Activated CD4-positive, alpha-beta memory T cell treated with anti-CD3 and anti-CD28 coated beads for 36 hours (primary cell): ENCODE results near the gene MRGPRX4. TPM values are rescaled to one million over a fixed set of nuclear protein-coding genes. Genes with fewer than 3 reads are reported as not detected.
"Not testable (repeated sequence)": the region's sequence is repeated elsewhere in the genome, so short reads cannot be mapped to it uniquely, and the experiment has no call there.

Experiments used
- CTCF ChIA-PET: fragments of 350-600 bp; sonication (Branson Sonifier 250); formaldehyde crosslinking; loops from one replicate; lab custom pipeline; 2021; ENCODE audit warnings: antibody characterized with exemption, inconsistent platforms; lab: Charles Lee
- POLR2A ChIA-PET: fragments of 350-600 bp; sonication (Branson Sonifier 250); formaldehyde crosslinking; loops from one replicate; lab custom pipeline; 2021; ENCODE audit warnings: antibody characterized with exemption; lab: Charles Lee
- DNase-seq: peaks from one replicate; pipeline ENCODE4 v3.0.0-alpha.2; 2020
- H3K27ac Mint-ChIP-seq: one replicate; pipeline ENCODE4 v1.8.0; 2021; ENCODE audit warnings: mixed read lengths
- H3K27me3 Mint-ChIP-seq: one replicate; pipeline ENCODE4 v1.8.0; 2021; ENCODE audit warnings: mixed read lengths
- H3K36me3 Mint-ChIP-seq: one replicate; pipeline ENCODE4 v1.8.0; 2021; ENCODE audit warnings: mixed read lengths
- H3K4me1 Mint-ChIP-seq: one replicate; pipeline ENCODE4 v1.8.0; 2021; ENCODE audit warnings: low read depth, mixed read lengths
- H3K4me3 Mint-ChIP-seq: one replicate; pipeline ENCODE4 v1.8.0; 2021; ENCODE audit warnings: mild to moderate bottlenecking, mixed read lengths
- H3K9me3 Mint-ChIP-seq: one replicate; pipeline ENCODE4 v1.8.0; 2021; ENCODE audit warnings: mixed read lengths
- intact Hi-C: fragments of 100-400 bp; cut with micrococcal nuclease; formaldehyde crosslinking; loops from one replicate; pipeline ENCODE4 v1.15.1; 2023
- total RNA-seq, 2 experiments: library from RNA; stranded (reverse); gene quantifications; one replicate each; pipeline ENCODE4 v1.2.3, GENCODE V29; 2021

Gene MRGPRX4
- total RNA-seq, 2 experiments from 2014 or later: not detected

DNA sequence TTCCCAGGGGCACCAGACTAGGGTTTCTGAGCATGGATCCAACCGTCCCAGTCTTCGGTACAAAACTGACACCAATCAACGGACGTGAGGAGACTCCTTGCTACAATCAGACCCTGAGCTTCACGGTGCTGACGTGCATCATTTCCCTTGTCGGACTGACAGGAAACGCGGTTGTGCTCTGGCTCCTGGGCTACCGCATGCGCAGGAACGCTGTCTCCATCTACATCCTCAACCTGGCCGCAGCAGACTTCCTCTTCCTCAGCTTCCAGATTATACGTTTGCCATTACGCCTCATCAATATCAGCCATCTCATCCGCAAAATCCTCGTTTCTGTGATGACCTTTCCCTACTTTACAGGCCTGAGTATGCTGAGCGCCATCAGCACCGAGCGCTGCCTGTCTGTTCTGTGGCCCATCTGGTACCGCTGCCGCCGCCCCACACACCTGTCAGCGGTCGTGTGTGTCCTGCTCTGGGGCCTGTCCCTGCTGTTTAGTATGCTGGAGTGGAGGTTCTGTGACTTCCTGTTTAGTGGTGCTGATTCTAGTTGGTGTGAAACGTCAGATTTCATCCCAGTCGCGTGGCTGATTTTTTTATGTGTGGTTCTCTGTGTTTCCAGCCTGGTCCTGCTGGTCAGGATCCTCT lies 709 bp downstream of the MRGPRX4 start:
- Mint-ChIP-seq H3K4me3 (no peak overlapping the region), H3K36me3 (no peaks in the 10 kb centered on the region), H3K27me3 (peaks cover 24% of the 10 kb centered on the region), H3K27ac (no peak overlapping the region), H3K4me1 (no peaks in the 10 kb centered on the region), H3K9me3 (no peaks in the 10 kb centered on the region)
- ChIA-PET CTCF (no interaction called here), POLR2A (no interaction called here)
- intact Hi-C loops: no loop called here
- DNase-seq: no peak

- Mint-ChIP-seq H3K36me3 (no peaks in the 10 kb centered on the region), H3K9me3 (no peaks in the 10 kb centered on the region), H3K4me3 (no peak overlapping the region), H3K4me1 (no peaks in the 10 kb centered on the region), H3K27ac (no peak overlapping the region), H3K27me3 (peaks cover 18% of the 10 kb centered on the region)
- ChIA-PET CTCF (interaction anchor here (1.6 kb wide), 1 partner anchor 55 kb away, joined by 4 read pairs; no protein-coding TSS in a partner anchor), POLR2A (no interaction called here)
- no peak for DNase-seq
- intact Hi-C loops: no loop called here
Observed at GRCh38 chr11:18188796-18189195, 16.2 kb downstream of the MRGPRX4 start.

DNA sequence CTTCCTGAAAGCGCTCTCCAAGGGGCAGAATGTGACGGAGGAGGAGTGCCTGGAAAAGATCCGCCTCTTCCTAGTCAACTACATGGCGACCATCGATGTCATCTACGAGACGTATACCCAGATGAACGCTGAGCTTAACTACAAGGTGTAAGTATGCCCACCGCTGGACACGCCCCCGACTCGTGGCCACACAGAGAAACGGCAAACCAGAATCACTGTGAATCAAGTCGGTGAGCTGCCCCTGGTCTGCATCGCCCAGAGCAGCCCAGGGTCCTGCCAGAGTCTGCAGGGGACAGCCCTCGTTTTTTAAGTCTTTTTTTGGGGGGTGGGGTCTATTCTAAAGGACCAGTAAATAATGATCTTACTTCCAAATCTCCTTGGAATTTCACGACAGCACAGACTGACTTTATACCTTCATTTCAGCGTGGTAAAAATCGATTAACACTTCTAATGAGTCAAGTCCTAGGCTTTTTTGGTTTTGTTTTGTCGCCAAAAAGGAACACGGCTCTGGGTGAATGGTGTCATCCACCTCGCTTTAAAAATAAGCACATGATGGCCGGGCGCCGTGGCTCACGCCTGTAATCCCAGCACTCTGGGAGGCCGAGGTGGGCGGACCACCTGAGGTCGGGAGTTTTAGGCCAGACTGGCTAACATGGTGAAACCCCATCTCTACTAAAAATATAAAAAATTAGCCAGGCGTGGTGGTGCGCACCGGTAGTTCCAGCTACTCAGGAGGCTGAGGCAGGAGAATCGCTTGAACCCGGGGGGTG lies 17.0 kb downstream of the MRGPRX4 start:
- intact Hi-C loops, H3K4me3 Mint-ChIP-seq, POLR2A ChIA-PET: not testable (repeated sequence)

DNA sequence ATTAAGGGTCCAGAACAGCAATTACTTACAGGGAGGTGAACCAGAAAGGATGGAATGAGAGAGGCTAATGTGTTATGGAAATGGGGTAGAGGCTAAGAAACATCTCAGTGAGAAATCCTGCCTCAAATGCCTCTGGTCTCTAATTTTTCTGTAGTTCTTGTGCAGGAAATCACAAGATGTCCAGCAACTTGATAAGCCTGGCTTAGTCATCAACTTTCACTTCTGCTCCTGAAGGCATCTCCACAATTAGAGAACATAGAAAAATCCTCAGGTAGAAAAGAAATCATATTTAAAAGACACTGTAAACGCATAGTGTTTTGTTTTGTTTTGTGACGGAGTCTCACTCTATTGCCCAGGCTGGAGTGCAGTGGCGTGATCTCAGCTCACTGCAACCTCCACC lies 18.7 kb downstream of the MRGPRX4 start:
- DNase-seq: no peak
- Mint-ChIP-seq H3K27me3 (peaks cover 10% of the 10 kb centered on the region), H3K9me3 (no peaks in the 10 kb centered on the region), H3K4me3 (no peak overlapping the region), H3K27ac (no peak overlapping the region), H3K36me3 (no peaks in the 10 kb centered on the region), H3K4me1 (no peaks in the 10 kb centered on the region)
- ChIA-PET POLR2A (no interaction called here), CTCF (no interaction called here)
- intact Hi-C loops: no loop called here

More for the DNA sequence above, 17.0 kb downstream of the MRGPRX4 start:
- peaks cover 15% of the 10 kb centered on the region for H3K27me3 Mint-ChIP-seq
- H3K9me3 Mint-ChIP-seq, H3K27ac Mint-ChIP-seq, DNase-seq, H3K36me3 Mint-ChIP-seq, CTCF ChIA-PET, H3K4me1 Mint-ChIP-seq: not testable (repeated sequence)

- H3K9me3 Mint-ChIP-seq: no peaks in the 10 kb centered on the region
- POLR2A ChIA-PET: no interaction called here
- peaks cover 6% of the 10 kb centered on the region for H3K27me3 Mint-ChIP-seq
- intact Hi-C loops: no loop called here
- DNase-seq: peak; percentile 16
- no peaks in the 10 kb centered on the region for H3K36me3 Mint-ChIP-seq
- no peak overlapping the region for H3K4me3 Mint-ChIP-seq
- no peak overlapping the region for H3K27ac Mint-ChIP-seq
- CTCF ChIA-PET: no interaction called here
- no peaks in the 10 kb centered on the region for H3K4me1 Mint-ChIP-seq
Observed at GRCh38 chr11:18193010-18193409, 20.4 kb downstream of the MRGPRX4 start.

DNA sequence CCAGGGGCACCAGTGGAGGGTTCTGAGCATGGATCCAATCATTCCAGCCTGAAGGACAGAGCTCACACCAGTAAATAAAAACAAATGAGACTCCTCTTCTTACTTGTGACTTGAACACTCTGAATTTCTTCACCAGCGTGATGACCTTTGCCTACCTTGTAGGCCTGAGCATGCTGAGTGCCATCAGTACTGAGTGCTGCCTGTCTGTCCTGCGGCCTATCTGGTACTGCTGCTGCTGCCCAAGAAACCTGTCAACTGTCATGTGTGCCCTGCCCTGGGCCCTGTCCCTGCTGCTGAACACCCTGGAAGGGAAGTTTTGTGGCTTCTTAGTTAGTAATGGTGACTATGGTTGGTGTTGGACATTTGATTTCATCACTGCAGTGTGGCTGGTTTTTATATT lies 23.9 kb downstream of the MRGPRX4 start:
- CTCF ChIA-PET: no interaction called here
- peaks cover 11% of the 10 kb centered on the region for H3K27me3 Mint-ChIP-seq
- DNase-seq: no peak
- H3K27ac Mint-ChIP-seq: no peak overlapping the region
- intact Hi-C loops: no loop called here
- H3K4me1 Mint-ChIP-seq: no peaks in the 10 kb centered on the region
- H3K36me3 Mint-ChIP-seq: no peaks in the 10 kb centered on the region
- no peaks in the 10 kb centered on the region for H3K9me3 Mint-ChIP-seq
- POLR2A ChIA-PET: no interaction called here
- H3K4me3 Mint-ChIP-seq: no peak overlapping the region

DNA sequence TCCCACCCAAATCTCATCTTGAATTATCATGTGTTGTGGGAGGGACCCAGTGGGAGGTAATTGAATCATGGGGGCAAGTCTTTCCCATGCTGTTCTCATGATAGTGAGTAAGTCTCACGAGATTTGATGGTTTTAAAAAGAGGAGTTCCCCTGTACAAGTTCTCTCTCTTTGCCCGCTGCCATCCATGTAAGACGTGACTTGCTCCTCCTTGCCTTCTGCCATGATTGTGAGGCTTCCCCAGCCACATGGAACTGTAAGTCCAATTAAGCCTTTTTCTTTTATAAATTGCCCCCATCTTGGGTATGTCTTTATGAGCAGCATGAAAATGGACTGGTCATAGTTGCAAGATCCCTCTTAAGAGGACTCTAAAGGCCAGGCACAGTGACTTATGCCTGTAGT lies 25.1 kb downstream of the MRGPRX4 start:
- CTCF ChIA-PET, POLR2A ChIA-PET, DNase-seq, H3K9me3 Mint-ChIP-seq, H3K36me3 Mint-ChIP-seq, H3K27me3 Mint-ChIP-seq, H3K27ac Mint-ChIP-seq, intact Hi-C loops, H3K4me3 Mint-ChIP-seq, H3K4me1 Mint-ChIP-seq: not testable (repeated sequence)

- Mint-ChIP-seq H3K9me3 (peaks cover 4% of the 10 kb centered on the region), H3K4me3 (no peak overlapping the region), H3K27ac (no peak overlapping the region), H3K36me3 (no peaks in the 10 kb centered on the region), H3K27me3 (peaks cover 38% of the 10 kb centered on the region), H3K4me1 (no peaks in the 10 kb centered on the region)
- intact Hi-C loops: loop anchor here (10.0 kb wide), 1 partner anchor 89 kb away; no protein-coding TSS in a partner anchor
- ChIA-PET CTCF (interaction anchor here (0.6 to 1.7 kb wide), 7 partner anchors 9 to 218 kb away, joined by 3 to 25 read pairs (median 3); no protein-coding TSS in a partner anchor), POLR2A (no interaction called here)
- no peak for DNase-seq
Observed at GRCh38 chr11:18203723-18204122, 31.1 kb downstream of the MRGPRX4 start.

- peaks cover 4% of the 10 kb centered on the region for H3K9me3 Mint-ChIP-seq
- no peak overlapping the region for H3K27ac Mint-ChIP-seq
- no peak for DNase-seq
- peaks cover 39% of the 10 kb centered on the region for H3K27me3 Mint-ChIP-seq
- CTCF ChIA-PET: interaction anchor here (0.6 to 1.7 kb wide), 7 partner anchors 8 to 218 kb away, joined by 3 to 25 read pairs (median 3); no protein-coding TSS in a partner anchor
- no peaks in the 10 kb centered on the region for H3K36me3 Mint-ChIP-seq
- POLR2A ChIA-PET: no interaction called here
- no peak overlapping the region for H3K4me3 Mint-ChIP-seq
- intact Hi-C loops: loop anchor here (10.0 kb wide), 1 partner anchor 89 kb away; no protein-coding TSS in a partner anchor
- H3K4me1 Mint-ChIP-seq: no peaks in the 10 kb centered on the region
Observed at GRCh38 chr11:18204220-18204619, 31.6 kb downstream of the MRGPRX4 start.

DNA sequence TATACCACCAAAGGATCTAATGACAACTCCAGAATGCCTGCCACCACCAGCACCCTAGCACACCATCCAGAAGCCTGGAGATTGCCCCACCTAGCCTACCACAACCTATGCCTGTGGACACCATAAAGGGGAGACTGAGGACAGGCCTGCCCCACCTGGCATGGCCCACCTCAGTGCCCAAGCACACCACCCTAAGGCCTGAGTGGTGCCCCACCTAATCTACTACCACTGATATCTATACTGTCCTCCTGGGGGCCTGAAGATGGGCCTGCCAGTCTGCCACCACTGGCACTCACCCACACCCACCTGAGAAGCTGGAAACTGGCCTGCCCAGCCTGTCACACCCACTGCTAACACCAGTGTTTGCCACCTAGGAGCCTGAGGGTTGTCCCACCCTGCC lies 32.1 kb downstream of the MRGPRX4 start:
- intact Hi-C loops: loop anchor here (10.0 kb wide), 1 partner anchor 90 kb away; no protein-coding TSS in a partner anchor

DNA sequence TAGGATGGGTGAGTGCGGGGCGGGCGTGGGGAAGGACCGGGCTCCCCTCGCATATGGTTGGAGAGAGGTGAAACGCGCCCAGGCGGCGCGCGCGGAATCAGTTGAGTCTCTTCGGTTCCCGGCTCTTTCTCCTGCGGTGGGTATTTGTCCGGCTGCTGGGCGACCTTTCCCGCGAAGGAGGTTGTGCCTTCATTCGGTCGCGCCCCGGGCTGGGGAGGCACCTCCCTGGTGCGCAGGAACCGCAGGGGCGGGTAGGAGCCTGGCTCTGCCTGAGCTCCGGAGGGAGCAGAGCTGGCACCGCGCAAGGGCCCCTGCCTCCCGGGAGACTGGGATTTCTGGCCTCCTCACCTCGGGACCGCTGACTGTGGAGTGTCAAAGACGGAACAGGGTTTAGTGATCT lies 36.4 kb downstream of the MRGPRX4 start:
- POLR2A ChIA-PET: no interaction called here
- intact Hi-C loops: loop anchor here (10.0 kb wide), 1 partner anchor 94 kb away; no protein-coding TSS in a partner anchor

More for the DNA sequence above, 32.1 kb downstream of the MRGPRX4 start:
- H3K27ac Mint-ChIP-seq: no peak overlapping the region
- no peaks in the 10 kb centered on the region for H3K36me3 Mint-ChIP-seq
- H3K27me3 Mint-ChIP-seq: peaks cover 41% of the 10 kb centered on the region
- no peaks in the 10 kb centered on the region for H3K4me1 Mint-ChIP-seq
- no peak overlapping the region for H3K4me3 Mint-ChIP-seq
- CTCF ChIA-PET: interaction anchor here (1.5 kb wide), 1 partner anchor 89 kb away, joined by 25 read pairs; no protein-coding TSS in a partner anchor
- peaks cover 4% of the 10 kb centered on the region for H3K9me3 Mint-ChIP-seq
- DNase-seq: no peak
- POLR2A ChIA-PET: no interaction called here

DNA sequence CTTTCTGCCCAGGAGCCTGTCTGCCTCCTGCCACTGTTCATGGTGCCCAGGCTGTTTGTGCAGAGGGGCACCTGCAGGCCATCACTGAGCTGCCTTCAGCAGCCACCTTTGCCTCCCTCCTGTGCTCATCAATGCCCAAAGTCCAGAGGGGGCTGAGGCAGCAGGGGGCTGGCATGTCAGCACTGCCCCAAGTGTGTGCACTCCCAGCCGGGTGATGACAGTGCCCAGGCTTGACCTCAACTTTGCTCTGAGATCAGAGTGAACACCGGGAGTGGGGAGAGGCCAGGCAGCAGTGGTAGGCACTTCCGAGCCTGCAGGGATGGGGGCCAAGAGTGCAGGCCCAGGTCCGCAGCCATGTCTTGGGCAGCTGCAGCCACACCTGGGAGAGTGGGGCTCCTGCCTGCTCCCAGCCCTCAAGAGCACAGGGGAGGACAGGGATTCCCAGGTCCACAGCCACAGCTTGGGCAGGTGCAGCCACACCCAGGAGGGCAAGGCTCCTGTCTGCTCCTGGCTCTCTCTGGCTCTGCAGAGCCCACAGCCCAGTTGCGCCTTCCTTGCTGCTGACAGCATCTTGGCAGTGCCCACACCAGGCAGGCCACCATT lies 48.7 kb downstream of the MRGPRX4 start:
- H3K9me3 Mint-ChIP-seq: no peaks in the 10 kb centered on the region
- H3K4me3 Mint-ChIP-seq: no peak overlapping the region
- CTCF ChIA-PET: interaction anchor here (1.1 kb wide), 1 partner anchor 23 kb away, joined by 4 read pairs; no protein-coding TSS in a partner anchor
- H3K4me1 Mint-ChIP-seq: no peaks in the 10 kb centered on the region
- POLR2A ChIA-PET: no interaction called here
- H3K27me3 Mint-ChIP-seq: peaks cover 5% of the 10 kb centered on the region
- no peak overlapping the region for H3K27ac Mint-ChIP-seq
- intact Hi-C loops: no loop called here
- no peak for DNase-seq
- no peaks in the 10 kb centered on the region for H3K36me3 Mint-ChIP-seq

More for the DNA sequence above, 36.4 kb downstream of the MRGPRX4 start:
- no peaks in the 10 kb centered on the region for H3K36me3 Mint-ChIP-seq
- no peak for DNase-seq
- no peak overlapping the region for H3K27ac Mint-ChIP-seq
- CTCF ChIA-PET: interaction anchor here (0.9 kb wide), 1 partner anchor 474 kb away, joined by 3 read pairs; the partner anchor contains the start of gene KCNC1
- no peaks in the 10 kb centered on the region for H3K4me1 Mint-ChIP-seq
- H3K9me3 Mint-ChIP-seq: no peaks in the 10 kb centered on the region
- no peak overlapping the region for H3K4me3 Mint-ChIP-seq
- H3K27me3 Mint-ChIP-seq: peaks cover 47% of the 10 kb centered on the region
